HUES6 (cell line): Measurements from ENCODE around the gene FLOT1.
A peak's percentile ranks its signal among the peaks of the same experiment; 100 is the strongest.

Source experiments
- H3K27ac ChIP-seq: 2 replicates; pipeline ENCODE4 v1.7.0; 2013; ENCODE audit warnings: low read depth, mild to moderate bottlenecking, low read length, inconsistent platforms
- H3K27me3 ChIP-seq: 2 replicates; pipeline ENCODE4 v1.6.1; 2013; ENCODE audit warnings: low read length; ENCODE audit not compliant: control insufficient read depth, insufficient read depth
- H3K36me3 ChIP-seq: 2 replicates; pipeline ENCODE4 v1.6.1; 2013; ENCODE audit warnings: low read length; ENCODE audit not compliant: control insufficient read depth, insufficient read depth
- H3K4me1 ChIP-seq: 2 replicates; pipeline ENCODE4 v1.6.1; 2013; ENCODE audit warnings: low read length; ENCODE audit not compliant: control insufficient read depth, insufficient read depth
- H3K4me3 ChIP-seq: 2 replicates; pipeline ENCODE4 v1.5.1; 2013; ENCODE audit warnings: low read depth, low read length
- H3K9ac ChIP-seq: one replicate; pipeline ENCODE4 v1.6.1; 2013; ENCODE audit warnings: mild to moderate bottlenecking, low read length
- H3K9me3 ChIP-seq: 2 replicates; pipeline ENCODE4 v1.6.1; 2013; ENCODE audit warnings: low read depth, low read length; ENCODE audit not compliant: control insufficient read depth, insufficient read depth

Gene FLOT1

DNA sequence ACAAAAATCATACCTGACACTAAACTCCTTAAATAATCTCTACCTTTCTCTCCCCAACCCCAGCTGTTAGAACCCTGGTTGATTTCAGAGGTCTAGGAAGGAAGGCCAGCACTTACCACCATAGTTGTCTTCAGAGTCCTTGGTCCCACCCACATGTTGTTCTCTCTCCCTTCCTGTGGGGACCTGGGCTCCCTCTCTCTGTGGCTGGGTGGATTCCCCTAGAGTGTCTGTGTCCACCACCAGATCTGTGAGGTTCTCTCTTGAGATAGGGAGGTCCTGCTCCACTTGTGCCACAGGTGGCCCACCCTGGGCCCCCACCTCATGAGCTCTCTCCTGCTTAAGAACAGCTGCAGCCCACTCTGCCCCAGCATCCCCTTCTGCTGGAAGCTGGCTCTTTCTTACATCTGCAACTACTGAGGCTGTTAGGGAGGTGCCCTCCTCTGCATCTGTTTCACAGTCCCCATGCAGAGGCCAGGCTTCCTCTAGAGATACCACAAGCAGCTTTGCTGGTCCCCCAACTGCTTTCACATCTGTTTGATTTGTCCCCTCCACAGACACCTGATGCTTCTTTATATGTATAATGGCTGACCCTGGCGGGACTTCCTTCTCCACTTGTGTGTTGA, 30.6 kb downstream of the FLOT1 start:
- Histone ChIP-seq H3K36me3 (peaks cover 83% of the 10 kb centered on the region), H3K27ac (no peak overlapping the region)

DNA sequence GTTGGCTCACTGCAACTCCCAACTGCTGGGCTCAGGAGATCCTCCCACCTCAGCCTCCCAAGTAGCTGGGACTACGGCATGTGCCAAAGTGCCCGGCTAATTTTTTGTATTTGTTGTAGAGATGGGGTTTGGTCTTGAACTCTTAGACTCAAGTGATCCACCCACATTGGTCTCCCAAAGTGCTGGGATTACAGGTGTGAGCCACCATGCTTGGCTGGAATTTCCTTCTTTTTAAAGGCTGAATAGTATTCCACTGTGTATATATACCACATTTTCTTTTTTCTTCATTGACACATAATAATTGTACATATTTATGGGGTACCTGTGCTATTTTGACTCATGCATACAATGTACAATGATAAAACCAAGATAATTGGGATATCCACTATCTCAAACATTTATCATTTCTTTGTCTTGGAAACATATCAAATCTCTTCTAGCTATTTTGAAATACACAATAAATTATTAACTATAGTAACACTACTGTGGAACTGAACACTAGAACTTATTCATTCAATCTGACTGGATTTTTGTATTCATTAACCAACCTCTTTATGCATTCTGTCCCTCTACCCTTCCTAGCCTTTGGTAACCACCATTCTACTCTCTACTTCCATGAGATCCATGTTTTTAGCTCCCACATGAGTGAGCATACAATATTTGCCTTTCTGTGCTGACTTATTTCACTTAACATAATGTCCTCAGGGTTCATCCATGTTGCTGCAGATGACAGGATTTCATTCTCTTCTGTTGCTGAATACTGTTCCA, 33.2 kb downstream of the FLOT1 start:
- H3K27ac ChIP-seq: no peak overlapping the region
- H3K36me3 ChIP-seq: peaks cover 94% of the 10 kb centered on the region
- H3K9me3 ChIP-seq: no peaks in the 10 kb centered on the region

More for the DNA sequence above, 30.6 kb downstream of the FLOT1 start:
- Histone ChIP-seq H3K4me1 (peaks cover 4% of the 10 kb centered on the region; the same call in 1 of the 2 replicates), H3K4me3 (no peak overlapping the region), H3K27me3 (no peaks in the 10 kb centered on the region), H3K9ac (no peak overlapping the region), H3K9me3 (no peaks in the 10 kb centered on the region)

DNA sequence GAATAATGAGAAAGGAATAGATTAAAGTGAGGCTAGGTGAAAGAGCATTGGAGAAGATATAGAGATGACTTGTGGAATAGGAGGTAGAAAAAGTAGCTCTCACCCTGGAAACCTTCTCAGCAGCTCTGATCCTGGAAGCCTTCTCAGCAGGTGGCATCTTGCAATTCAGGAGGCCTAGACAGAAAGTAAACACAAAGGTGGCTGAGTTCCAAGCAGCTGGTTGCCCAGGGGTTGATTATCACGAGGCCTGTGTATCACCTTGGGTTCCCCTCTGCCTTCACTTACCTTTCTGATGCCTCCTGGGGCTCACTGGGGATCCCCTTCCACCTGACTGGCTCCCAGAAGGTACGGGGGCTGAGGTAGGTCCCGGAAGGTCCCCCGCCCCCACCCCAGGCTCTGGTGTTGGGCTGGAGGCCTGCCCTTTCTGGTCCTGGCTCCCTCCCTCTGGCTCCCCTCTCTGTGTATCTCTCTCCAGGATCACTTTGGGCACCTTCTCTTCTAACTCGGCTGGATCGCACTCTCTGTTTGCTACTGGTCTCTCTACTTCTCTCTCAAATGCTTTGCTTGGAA, 35.1 kb downstream of the FLOT1 start:
- Histone ChIP-seq H3K4me1 (no peaks in the 10 kb centered on the region; the same call in 1 of the 2 replicates), H3K36me3 (peaks cover 94% of the 10 kb centered on the region), H3K9ac (no peak overlapping the region), H3K27me3 (no peaks in the 10 kb centered on the region), H3K27ac (no peak overlapping the region), H3K9me3 (no peaks in the 10 kb centered on the region), H3K4me3 (no peak overlapping the region)

More for the DNA sequence above, 33.2 kb downstream of the FLOT1 start:
- Histone ChIP-seq H3K4me3 (no peak overlapping the region), H3K9ac (no peak overlapping the region), H3K27me3 (no peaks in the 10 kb centered on the region), H3K4me1 (no peaks in the 10 kb centered on the region; the same call in 1 of the 2 replicates)

DNA sequence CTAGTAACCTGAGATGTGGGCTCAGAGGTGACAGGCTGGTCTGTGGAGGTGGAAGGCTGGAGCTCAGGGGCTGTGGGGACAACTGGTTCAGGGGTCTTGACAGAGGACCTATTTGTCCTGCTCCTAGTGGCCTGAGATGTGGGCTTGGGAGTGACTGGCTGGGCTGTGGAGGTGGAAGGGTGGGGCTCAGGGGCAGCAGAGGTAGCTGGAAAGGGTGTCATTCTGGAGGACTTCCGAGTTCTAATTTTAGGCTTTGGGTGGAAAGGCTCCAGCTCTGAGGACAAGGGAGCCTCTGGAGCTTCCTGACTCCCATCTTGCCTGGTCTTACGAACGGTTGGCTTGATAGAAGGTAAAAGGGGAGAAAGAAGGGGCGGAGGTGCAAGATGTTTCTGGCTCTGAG, 36.9 kb downstream of the FLOT1 start:
- H3K9me3 ChIP-seq: no peaks in the 10 kb centered on the region
- H3K4me1 ChIP-seq: no peaks in the 10 kb centered on the region; the same call in 1 of the 2 replicates
- H3K9ac ChIP-seq: no peak overlapping the region
- H3K4me3 ChIP-seq: no peak overlapping the region
- no peak overlapping the region for H3K27ac ChIP-seq
- H3K36me3 ChIP-seq: peaks cover 85% of the 10 kb centered on the region
- no peaks in the 10 kb centered on the region for H3K27me3 ChIP-seq

DNA sequence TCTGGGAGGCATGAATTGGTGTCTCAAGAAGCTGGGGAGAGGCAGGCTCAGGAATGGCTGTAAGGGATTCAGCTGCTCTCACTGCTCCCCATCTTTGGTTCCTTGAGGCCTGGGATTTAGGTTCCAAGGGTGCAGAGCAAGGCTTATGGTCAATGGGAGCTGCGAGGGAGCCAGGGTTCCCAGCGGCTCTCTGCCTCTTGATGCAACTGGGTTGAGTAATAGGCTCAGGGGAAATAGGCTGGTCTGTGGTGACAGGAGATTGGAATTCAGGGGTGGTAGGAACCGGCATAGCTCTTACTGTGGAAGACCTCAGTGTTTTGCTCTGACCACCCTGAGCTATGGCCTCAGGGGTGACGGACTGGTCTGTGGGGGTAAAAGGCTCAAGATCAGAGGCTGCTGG, 38.7 kb downstream of the FLOT1 start:
- H3K4me1 ChIP-seq: no peaks in the 10 kb centered on the region; the same call in 1 of the 2 replicates
- peaks cover 83% of the 10 kb centered on the region for H3K36me3 ChIP-seq
- H3K4me3 ChIP-seq: no peak overlapping the region
- no peak overlapping the region for H3K9ac ChIP-seq
- no peaks in the 10 kb centered on the region for H3K9me3 ChIP-seq
- no peak overlapping the region for H3K27ac ChIP-seq
- H3K27me3 ChIP-seq: no peaks in the 10 kb centered on the region

DNA sequence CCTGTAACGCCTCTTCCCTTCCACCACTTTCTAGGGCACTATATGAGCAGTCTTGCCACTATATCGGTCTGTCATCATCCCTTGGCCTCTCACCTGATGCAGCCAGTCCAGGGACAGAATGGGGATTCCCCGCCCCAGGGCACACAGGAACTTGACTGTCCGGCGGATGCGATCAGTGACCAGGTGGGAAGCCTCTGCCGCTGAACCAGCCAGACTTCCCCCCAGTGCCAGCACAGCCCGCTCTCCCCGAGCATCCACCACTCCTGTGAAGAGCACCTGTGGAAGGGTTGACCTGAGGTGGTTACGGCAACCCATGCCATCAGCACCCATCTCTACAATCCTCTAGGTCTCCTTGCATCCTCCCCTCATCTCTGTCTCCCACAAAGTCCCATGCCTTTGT, 39.5 kb downstream of the FLOT1 start:
- peaks cover 80% of the 10 kb centered on the region for H3K36me3 ChIP-seq
- H3K27ac ChIP-seq: no peak overlapping the region
- no peaks in the 10 kb centered on the region; the same call in 1 of the 2 replicates for H3K4me1 ChIP-seq
- H3K9ac ChIP-seq: no peak overlapping the region
- H3K27me3 ChIP-seq: no peaks in the 10 kb centered on the region
- no peaks in the 10 kb centered on the region for H3K9me3 ChIP-seq
- no peak overlapping the region for H3K4me3 ChIP-seq

DNA sequence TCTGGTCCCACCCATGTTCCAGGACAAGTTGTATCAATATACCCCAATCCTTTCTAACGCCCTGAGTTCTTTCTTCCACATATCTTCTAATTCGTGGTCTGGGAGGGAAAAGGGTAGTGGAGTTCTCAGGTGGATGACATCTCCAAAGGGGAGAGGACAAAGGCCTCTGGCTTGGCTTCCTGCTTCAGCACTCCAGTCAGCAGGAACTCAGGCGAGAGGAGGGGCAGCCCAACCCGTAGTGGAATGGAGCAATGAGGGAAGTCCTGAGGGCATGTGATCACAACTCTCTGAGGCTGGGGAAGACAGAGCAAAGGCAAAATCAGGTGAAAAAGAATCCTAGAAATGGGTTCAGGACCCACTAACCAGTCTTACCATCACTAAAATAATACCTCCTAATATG, 42.1 kb downstream of the FLOT1 start:
- H3K36me3 ChIP-seq: peaks cover 58% of the 10 kb centered on the region

DNA sequence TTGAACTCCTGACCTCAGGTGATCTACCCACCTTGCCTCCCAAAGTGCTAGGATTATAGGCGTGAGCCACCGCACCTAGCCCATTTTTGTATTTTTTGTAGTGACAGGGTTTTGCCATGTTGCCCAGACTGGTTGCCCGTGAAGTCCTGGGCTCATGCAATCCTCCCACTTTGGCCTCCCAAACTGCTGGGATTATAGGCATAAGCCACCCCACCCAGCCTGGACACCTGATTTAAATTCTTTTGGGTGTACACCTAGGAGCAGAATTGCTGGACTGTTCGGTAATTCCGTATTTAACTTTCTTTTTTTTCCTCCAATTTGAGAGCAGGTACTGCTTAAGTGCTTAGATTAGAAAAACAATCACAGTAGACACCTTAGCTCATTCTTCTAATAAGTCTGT, 46.1 kb downstream of the FLOT1 start:
- no peak overlapping the region for H3K4me3 ChIP-seq
- H3K9me3 ChIP-seq: no peaks in the 10 kb centered on the region
- H3K4me1 ChIP-seq: peaks cover 3% of the 10 kb centered on the region; the same call in 1 of the 2 replicates
- H3K27ac ChIP-seq: no peak overlapping the region
- H3K9ac ChIP-seq: no peak overlapping the region
- no peaks in the 10 kb centered on the region for H3K27me3 ChIP-seq
- H3K36me3 ChIP-seq: peaks cover 23% of the 10 kb centered on the region

More for the DNA sequence above, 42.1 kb downstream of the FLOT1 start:
- Histone ChIP-seq H3K27me3 (no peaks in the 10 kb centered on the region), H3K9ac (no peak overlapping the region), H3K4me3 (no peak overlapping the region), H3K4me1 (no peaks in the 10 kb centered on the region; the same call in 1 of the 2 replicates), H3K9me3 (no peaks in the 10 kb centered on the region), H3K27ac (no peak overlapping the region)

DNA sequence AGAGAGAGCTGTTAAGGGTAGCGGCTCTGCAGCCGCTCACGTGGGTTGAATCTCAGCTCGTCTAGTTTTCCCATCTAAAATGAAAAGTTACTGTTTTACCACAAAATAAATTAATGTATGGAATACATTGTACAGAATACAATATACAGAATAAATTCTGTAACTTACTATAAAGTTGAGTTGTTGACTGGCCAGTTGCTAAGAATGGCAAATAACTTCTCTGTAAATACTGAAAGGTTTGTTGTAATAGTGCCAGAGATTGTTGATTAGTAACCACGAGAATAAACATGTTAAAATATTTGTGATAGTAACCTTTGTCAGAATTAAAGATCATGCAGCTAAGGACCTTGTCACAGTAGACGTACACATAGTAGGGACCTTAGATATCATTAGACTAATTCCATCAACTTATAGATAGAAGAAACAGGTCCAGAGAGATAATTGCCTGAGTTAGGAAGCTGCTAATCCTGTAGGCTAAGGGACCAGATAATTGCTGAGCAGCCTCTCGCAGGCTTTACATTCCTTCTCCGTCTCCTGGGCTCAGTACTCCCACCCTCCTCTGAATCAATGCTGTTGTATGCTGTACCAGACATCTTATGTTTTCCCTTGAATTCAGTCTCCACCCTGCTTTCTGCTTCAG, 51.2 kb downstream of the FLOT1 start:
- Histone ChIP-seq H3K4me3 (peak overlapping the region; percentile 95), H3K9me3 (no peaks in the 10 kb centered on the region), H3K27ac (no peak overlapping the region), H3K9ac (no peak overlapping the region), H3K27me3 (no peaks in the 10 kb centered on the region), H3K4me1 (peaks cover 23% of the 10 kb centered on the region), H3K36me3 (no peaks in the 10 kb centered on the region)

DNA sequence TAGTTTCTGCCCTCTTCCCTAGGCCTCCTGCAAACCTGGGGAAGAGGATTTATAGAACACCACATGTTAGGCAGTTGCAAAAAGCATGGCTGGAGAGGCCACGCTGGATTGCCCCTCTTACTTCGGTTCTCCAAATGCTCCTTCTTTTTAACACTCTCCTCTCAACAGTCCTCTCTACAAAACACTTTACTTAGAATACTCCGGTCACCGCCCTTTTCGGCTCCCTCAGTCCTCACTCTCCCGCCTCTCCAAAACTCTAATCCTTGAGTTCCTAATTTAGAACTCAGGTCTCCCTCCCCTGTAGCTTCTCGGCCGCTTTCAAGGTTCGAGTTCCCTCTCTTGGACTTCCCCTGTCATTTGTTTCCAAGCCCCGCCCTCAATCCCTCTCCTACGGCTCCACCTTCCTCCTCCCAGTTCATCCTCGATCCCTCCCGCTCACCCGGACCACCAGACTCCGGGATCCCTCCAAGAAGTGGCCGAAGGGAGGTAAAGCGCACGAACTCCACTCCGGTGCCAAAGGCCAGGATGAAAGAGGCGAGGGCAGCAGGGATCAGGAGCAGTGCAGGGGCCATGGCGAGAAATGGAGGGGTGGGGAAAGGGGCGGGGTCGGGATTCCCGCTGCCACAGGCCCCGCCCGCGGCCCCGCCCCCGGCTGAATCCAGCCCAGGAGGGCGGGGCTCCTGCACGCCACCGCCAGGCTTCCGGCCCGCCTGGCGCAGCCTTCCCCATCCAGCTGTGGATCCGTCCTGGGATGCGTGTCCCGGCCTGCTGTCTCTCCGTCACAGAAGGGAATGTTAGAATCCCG, 51.9 kb downstream of the FLOT1 start, which contains the start of gene NRM:
TSS of gene NRM (minus strand) at position 582 of the 805 bp plus-strand sequence. CDS start at position 572, 10 bp downstream.
- peak within 1 kb of the TSS; percentile 95 for H3K4me3 ChIP-seq
- no peaks in the 10 kb centered on the region for H3K9me3 ChIP-seq
- H3K4me1 ChIP-seq: peaks cover 29% of the 10 kb centered on the region
- no peaks in the 10 kb centered on the region for H3K27me3 ChIP-seq
- H3K27ac ChIP-seq: peak within 1 kb of the TSS; percentile 32; the same call in 1 of the 2 replicates
- no peaks in the 10 kb centered on the region for H3K36me3 ChIP-seq
- H3K9ac ChIP-seq: peak within 1 kb of the TSS; percentile 79
